ENCODE measurements around the gene OR10A6.

DNA sequence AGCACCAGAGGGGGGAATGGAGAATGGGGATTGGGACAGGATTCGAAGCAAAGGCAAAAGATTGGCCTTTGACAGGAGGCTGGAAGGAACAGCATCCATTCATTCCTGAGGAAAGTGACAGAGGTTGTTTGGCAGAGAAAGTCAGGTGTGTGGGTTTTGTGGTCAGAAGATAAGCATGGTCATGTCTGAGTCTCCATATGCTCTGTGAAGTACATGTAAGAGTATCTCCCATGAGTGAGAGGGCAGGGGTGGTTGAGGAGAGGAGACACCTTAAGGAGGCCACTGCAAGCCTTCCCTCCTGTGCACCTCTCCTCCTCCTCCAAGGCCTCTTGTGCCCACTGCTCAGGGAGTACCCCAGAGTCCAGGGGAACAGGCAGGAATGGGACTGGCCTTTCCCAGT lies 36.0 kb upstream of the OR10A6 start:
- TF ChIP-seq POLR2A (IDR thresholded peaks at IDR 0.05) = no peak
- TF ChIP-seq, protein P1, sequence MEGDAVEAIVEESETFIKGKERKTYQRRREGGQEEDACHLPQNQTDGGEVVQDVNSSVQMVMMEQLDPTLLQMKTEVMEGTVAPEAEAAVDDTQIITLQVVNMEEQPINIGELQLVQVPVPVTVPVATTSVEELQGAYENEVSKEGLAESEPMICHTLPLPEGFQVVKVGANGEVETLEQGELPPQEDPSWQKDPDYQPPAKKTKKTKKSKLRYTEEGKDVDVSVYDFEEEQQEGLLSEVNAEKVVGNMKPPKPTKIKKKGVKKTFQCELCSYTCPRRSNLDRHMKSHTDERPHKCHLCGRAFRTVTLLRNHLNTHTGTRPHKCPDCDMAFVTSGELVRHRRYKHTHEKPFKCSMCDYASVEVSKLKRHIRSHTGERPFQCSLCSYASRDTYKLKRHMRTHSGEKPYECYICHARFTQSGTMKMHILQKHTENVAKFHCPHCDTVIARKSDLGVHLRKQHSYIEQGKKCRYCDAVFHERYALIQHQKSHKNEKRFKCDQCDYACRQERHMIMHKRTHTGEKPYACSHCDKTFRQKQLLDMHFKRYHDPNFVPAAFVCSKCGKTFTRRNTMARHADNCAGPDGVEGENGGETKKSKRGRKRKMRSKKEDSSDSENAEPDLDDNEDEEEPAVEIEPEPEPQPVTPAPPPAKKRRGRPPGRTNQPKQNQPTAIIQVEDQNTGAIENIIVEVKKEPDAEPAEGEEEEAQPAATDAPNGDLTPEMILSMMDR (IDR thresholded peaks at IDR 0.05 in 4 of 5, conservative IDR thresholded peaks at IDR 0.05 in 1 of 5) = no peak

Measured in gastrocnemius medialis (tissue), 4 donors.